Measurements from ENCODE around the gene REEP2.

- no peak for TF ChIP-seq CTCF (IDR thresholded peaks at IDR 0.05)
- TF ChIP-seq POLR2A (IDR thresholded peaks at IDR 0.05) = no peak
Observed at GRCh38 chr5:138472353-138472752, 33.5 kb downstream of the REEP2 start.
